Caco-2 (cell line): ENCODE data around the gene TIGD1. TPM values are rescaled to one million over a fixed set of nuclear protein-coding genes. Genes with fewer than 3 reads are reported as not detected.
A peak's percentile ranks its signal among the peaks of the same experiment; 100 is the strongest.

Experiments
- BruUV-seq: library from RNA; stranded (reverse); fragments of 400-500 nt; replicated peaks from 2 replicates; lab custom pipeline; 2021; lab: Mats Ljungman, UMichigan
- CTCF ChIA-PET: fragments of 300-600 bp; sonication (Branson Sonifier 250); formaldehyde crosslinking; loops from one replicate; lab custom pipeline; 2022; ENCODE audit warnings: antibody characterized with exemption; lab: Charles Lee
- POLR2A ChIA-PET: fragments of 300-600 bp; sonication (Branson Sonifier 250); formaldehyde crosslinking; loops from one replicate; lab custom pipeline; 2022; ENCODE audit warnings: antibody characterized with exemption; lab: Charles Lee
- DNase-seq, 2 experiments: peaks; one replicate each; pipeline versions ENCODE4 v3.0.0 to v3.0.0-alpha.2; 2020 to 2022
- H3K27me3 ChIP-seq: replicated peaks from 2 replicates; pipeline ENCODE4 v1.6.0; 2011; ENCODE audit warnings: low read length; ENCODE audit not compliant: control insufficient read depth, insufficient read depth
- H3K36me3 ChIP-seq: 2 replicates; pipeline ENCODE4 v1.5.1; 2011; ENCODE audit warnings: low read length; ENCODE audit not compliant: control insufficient read depth, insufficient read depth
- H3K4me1 ChIP-seq: fragments of 250-450 bp; sonication (Bioruptor Pico); 2 replicates; pipeline ENCODE4 v1.5.1; 2020; ENCODE audit warnings: mild to moderate bottlenecking
- H3K4me3 ChIP-seq: 2 replicates; pipeline ENCODE4 v1.5.1; 2011; ENCODE audit warnings: low read depth, mild to moderate bottlenecking, control low read depth, low read length
- H3K9me3 ChIP-seq: fragments of 250-450 bp; sonication (Bioruptor Pico); 2 replicates; pipeline ENCODE4 v1.5.1; 2020; ENCODE audit warnings: mild to moderate bottlenecking, moderate library complexity
- H3K27ac Mint-ChIP-seq: one replicate; pipeline ENCODE4 v1.8.0; 2022; ENCODE audit warnings: mixed read lengths; ENCODE audit not compliant: unreplicated experiment
- H3K27me3 Mint-ChIP-seq: one replicate; pipeline ENCODE4 v1.8.0; 2022; ENCODE audit warnings: mixed read lengths; ENCODE audit not compliant: insufficient read depth, unreplicated experiment
- H3K36me3 Mint-ChIP-seq: one replicate; pipeline ENCODE4 v1.8.0; 2022; ENCODE audit warnings: mild to moderate bottlenecking, mixed read lengths; ENCODE audit not compliant: insufficient read depth, unreplicated experiment
- H3K4me1 Mint-ChIP-seq: one replicate; pipeline ENCODE4 v1.8.0; 2022; ENCODE audit warnings: low read depth, mixed read lengths; ENCODE audit not compliant: unreplicated experiment
- H3K4me3 Mint-ChIP-seq: one replicate; pipeline ENCODE4 v1.8.0; 2022; ENCODE audit warnings: mild to moderate bottlenecking, moderate library complexity, mixed read lengths; ENCODE audit not compliant: unreplicated experiment
- H3K9me3 Mint-ChIP-seq: one replicate; pipeline ENCODE4 v1.8.0; 2022; ENCODE audit warnings: mixed read lengths; ENCODE audit not compliant: unreplicated experiment
- CTCF ChIP-seq, 2 experiments: fragments of 200-600 bp in 1 of 2; IDR thresholded peaks; 1 replicate in 1 of 2; 2 replicates in 1 of 2; pipeline versions ENCODE4 v1.5.1 to v1.8.0; 2011 to 2022; ENCODE audit warnings: antibody characterized with exemption in 1 of 2, control low read depth in 1 of 2, inconsistent platforms in 1 of 2, low read depth in 1 of 2, low read length in 1 of 2, mild to moderate bottlenecking in 1 of 2, moderate library complexity in 1 of 2; ENCODE audit not compliant: insufficient read depth in 1 of 2, severe bottlenecking in 1 of 2, unreplicated experiment in 1 of 2
- intact Hi-C: fragments of 100-400 bp; cut with micrococcal nuclease; formaldehyde crosslinking; loops from one replicate; pipeline ENCODE4 v1.10.0; 2022; ENCODE audit not compliant: unreplicated experiment
- total RNA-seq: library from RNA; stranded (reverse); gene quantifications from 2 replicates; pipeline ENCODE4 v1.2.3, GENCODE V29; 2022

Gene TIGD1
- total RNA-seq, 1 experiment from 2014 or later, result 4.4 TPM

GRCh38 chr2:232562515-232563151, 12.3 kb upstream of the TIGD1 start:
- Mint-ChIP-seq H3K27me3 (no peaks in the 10 kb centered on the region), H3K27ac (no peak overlapping the region), H3K9me3 (no peaks in the 10 kb centered on the region), H3K36me3 (peaks cover 40% of the 10 kb centered on the region), H3K4me3 (no peak overlapping the region), H3K4me1 (no peaks in the 10 kb centered on the region)
- Histone ChIP-seq H3K4me1 (no peaks in the 10 kb centered on the region), H3K4me3 (no peak overlapping the region), H3K9me3 (no peaks in the 10 kb centered on the region), H3K36me3 (no peaks in the 10 kb centered on the region), H3K27me3 (no peaks in the 10 kb centered on the region)
- DNase-seq, result no peak
- intact Hi-C loops, result no loop called here
- ChIA-PET CTCF (no interaction called here), POLR2A (no interaction called here)
- no peak for TF ChIP-seq CTCF (IDR thresholded peaks at IDR 0.05; ENCODE audit: insufficient read depth in 1 of 2, low read depth in 1 of 2, low read length in 1 of 2, severe bottlenecking in 1 of 2, unreplicated experiment in 1 of 2)
- BruUV-seq, result no TSS peak

GRCh38 chr2:232556426-232556825, 6.1 kb upstream of the TIGD1 start:
- no peak for TF ChIP-seq CTCF (IDR thresholded peaks at IDR 0.05; ENCODE audit: insufficient read depth in 1 of 2, low read depth in 1 of 2, low read length in 1 of 2, severe bottlenecking in 1 of 2, unreplicated experiment in 1 of 2)
- DNase-seq, result no peak
- H3K9me3 Mint-ChIP-seq, result no peaks in the 10 kb centered on the region
- no peak overlapping the region for H3K4me3 Mint-ChIP-seq
- no peaks in the 10 kb centered on the region for H3K9me3 ChIP-seq
- H3K4me1 ChIP-seq, result no peaks in the 10 kb centered on the region
- no peak overlapping the region for H3K27ac Mint-ChIP-seq
- no peak overlapping the region for H3K4me3 ChIP-seq
- no peaks in the 10 kb centered on the region for H3K27me3 ChIP-seq
- no peaks in the 10 kb centered on the region for H3K27me3 Mint-ChIP-seq
- BruUV-seq, result no TSS peak
- H3K4me1 Mint-ChIP-seq, result no peaks in the 10 kb centered on the region
- CTCF ChIA-PET, result no interaction called here
- POLR2A ChIA-PET, result no interaction called here
- intact Hi-C loops, result no loop called here
- H3K36me3 ChIP-seq, result no peaks in the 10 kb centered on the region
- peaks cover 38% of the 10 kb centered on the region for H3K36me3 Mint-ChIP-seq

- H3K27ac Mint-ChIP-seq, result peak overlapping the region; percentile 95
- no peaks in the 10 kb centered on the region for H3K9me3 Mint-ChIP-seq
- no peaks in the 10 kb centered on the region for H3K9me3 ChIP-seq
- CTCF ChIA-PET, result no interaction called here
- peak overlapping the region; percentile 50 for H3K4me3 ChIP-seq
- no peaks in the 10 kb centered on the region for H3K27me3 Mint-ChIP-seq
- H3K36me3 Mint-ChIP-seq, result peaks cover 32% of the 10 kb centered on the region
- no peak for DNase-seq
- no peaks in the 10 kb centered on the region for H3K4me1 Mint-ChIP-seq
- H3K36me3 ChIP-seq, result no peaks in the 10 kb centered on the region
- BruUV-seq, result no TSS peak
- no peaks in the 10 kb centered on the region for H3K4me1 ChIP-seq
- TF ChIP-seq CTCF (IDR thresholded peaks at IDR 0.05; ENCODE audit: insufficient read depth in 1 of 2, low read depth in 1 of 2, low read length in 1 of 2, severe bottlenecking in 1 of 2, unreplicated experiment in 1 of 2), result no peak
- intact Hi-C loops, result no loop called here
- POLR2A ChIA-PET, result no interaction called here
- H3K4me3 Mint-ChIP-seq, result peak overlapping the region; percentile 88
- H3K27me3 ChIP-seq, result no peaks in the 10 kb centered on the region
Observed at GRCh38 chr2:232551776-232552175, 1.4 kb upstream of the TIGD1 start.
